Endothelial cell of umbilical vein (primary cell): ENCODE results near the gene MYCBP2. TPM values are rescaled to one million over a fixed set of nuclear protein-coding genes. Genes with fewer than 3 reads are reported as not detected.

Experiments used
- BruUV-seq: library from RNA; stranded (reverse); fragments of 400-500 nt; replicated peaks from 2 replicates; lab custom pipeline; 2021; lab: Mats Ljungman, UMichigan
- CTCF ChIA-PET: fragments of 300-600, 350-600 bp; sonication (Branson Sonifier 250); formaldehyde crosslinking; loops from one replicate; lab custom pipeline; 2021; ENCODE audit warnings: antibody characterized with exemption, inconsistent platforms; lab: Charles Lee
- POLR2A ChIA-PET: fragments of 300-600, 350-600 bp; sonication (Branson Sonifier 250); formaldehyde crosslinking; loops from one replicate; lab custom pipeline; 2021; ENCODE audit warnings: antibody characterized with exemption, inconsistent platforms; lab: Charles Lee
- DNase-seq: peaks from one replicate; pipeline ENCODE4 v3.0.0-alpha.2; 2011; ENCODE audit warnings: low read depth, low spot score
- FAIRE-seq: peaks from 2 replicates; lab custom pipeline; 2011; peaks lifted over from hg19 to GRCh38; lab: Jason Lieb, UNC
- H2AFZ ChIP-seq: 2 replicates; pipeline ENCODE4 v1.6.0; 2012; ENCODE audit warnings: low read depth, low read length, control low read depth, inconsistent platforms
- H3K27ac ChIP-seq: 2 replicates; pipeline ENCODE4 v1.5.1; 2011; ENCODE audit warnings: low read depth, mild to moderate bottlenecking, control low read depth, low read length, moderate library complexity; ENCODE audit not compliant: insufficient read depth
- H3K27me3 ChIP-seq, 2 experiments: 2 replicates each; pipeline versions ENCODE4 v1.6.0 to v1.6.1; 2011; ENCODE audit warnings: low read length in 2 of 2, mixed read lengths in 1 of 2; ENCODE audit not compliant: control insufficient read depth in 2 of 2, insufficient read depth in 2 of 2
- H3K36me3 ChIP-seq, 2 experiments: 2 replicates in 1 of 2; 3 replicates in 1 of 2; pipeline ENCODE4 v1.5.1; 2011; ENCODE audit warnings: low read length in 2 of 2, mild to moderate bottlenecking in 1 of 2, moderate library complexity in 1 of 2; ENCODE audit not compliant: control insufficient read depth in 2 of 2, insufficient read depth in 2 of 2; ENCODE audit errors: extremely low read depth in 1 of 2
- H3K4me1 ChIP-seq: 3 replicates; pipeline ENCODE4 v1.5.1; 2011; ENCODE audit warnings: mild to moderate bottlenecking, low read length; ENCODE audit not compliant: control insufficient read depth, insufficient read depth; ENCODE audit errors: extremely low read depth
- H3K4me2 ChIP-seq: 2 replicates; pipeline ENCODE4 v1.6.1; 2011; ENCODE audit warnings: low read length, control low read depth, mixed read lengths; ENCODE audit not compliant: insufficient read depth
- H3K4me3 ChIP-seq, 3 experiments: fragments of 200-600 bp in 1 of 3; sonication (generic), shearing (Covaris generic) in 1 of 3; replicated peaks in 1 of 3; 2 replicates each; pipeline ENCODE4 v1.5.1; 2011 to 2016; ENCODE audit warnings: control low read depth in 3 of 3, low read length in 3 of 3, mild to moderate bottlenecking in 2 of 3, inconsistent platforms in 1 of 3, low read depth in 1 of 3, moderate library complexity in 1 of 3; ENCODE audit not compliant: insufficient read depth in 1 of 3
- H3K79me2 ChIP-seq: 2 replicates; pipeline ENCODE4 v1.6.0; 2012; ENCODE audit warnings: low read length, inconsistent platforms; ENCODE audit not compliant: control insufficient read depth, insufficient read depth
- H3K9ac ChIP-seq: replicated peaks from 2 replicates; pipeline ENCODE3; 2011; ENCODE audit warnings: low read length, control low read depth; ENCODE audit not compliant: insufficient read depth; ENCODE audit errors: extremely low read depth
- H3K9me1 ChIP-seq: replicated peaks from 3 replicates; pipeline ENCODE4 v1.6.0; 2011; ENCODE audit warnings: mild to moderate bottlenecking, low read length; ENCODE audit not compliant: control insufficient read depth, insufficient read depth; ENCODE audit errors: extremely low read depth
- H3K9me3 ChIP-seq: replicated peaks from 2 replicates; pipeline ENCODE4 v1.5.1; 2012; ENCODE audit warnings: low read length, inconsistent platforms; ENCODE audit not compliant: control insufficient read depth, insufficient read depth
- H4K20me1 ChIP-seq: replicated peaks from 2 replicates; pipeline ENCODE3; 2011; ENCODE audit warnings: mild to moderate bottlenecking, low read length; ENCODE audit not compliant: control insufficient read depth, insufficient read depth; ENCODE audit errors: extremely low read depth
- CTCF ChIP-seq, 2 donors: IDR thresholded peaks; 1 replicate in 1 of 2; 2 replicates in 1 of 2; pipeline ENCODE4 v1.5.1; 2011; ENCODE audit warnings: low read length in 2 of 2, mild to moderate bottlenecking in 2 of 2, moderate library complexity in 2 of 2, control low read depth in 1 of 2, inconsistent platforms in 1 of 2, low read depth in 1 of 2; ENCODE audit not compliant: insufficient read depth in 1 of 2; ENCODE audit errors: extremely low read depth in 1 of 2
- EZH2 ChIP-seq: IDR thresholded peaks from 2 replicates; pipeline ENCODE4 v1.6.1; 2012; ENCODE audit warnings: borderline replicate concordance, low read depth, mild to moderate bottlenecking, moderate library complexity, low read length, inconsistent platforms; ENCODE audit not compliant: severe bottlenecking
- FOS ChIP-seq: IDR thresholded peaks from 2 replicates; pipeline ENCODE4 v1.6.1; 2011; ENCODE audit warnings: mild to moderate bottlenecking, low read length, moderate library complexity, borderline replicate concordance; ENCODE audit not compliant: insufficient read depth
- GATA2 ChIP-seq: IDR thresholded peaks from 2 replicates; pipeline ENCODE4 v1.7.0; 2011; ENCODE audit warnings: low read depth, mild to moderate bottlenecking, moderate library complexity, mixed read lengths, low read length; ENCODE audit not compliant: insufficient read length, insufficient read depth
- MYC ChIP-seq: IDR thresholded peaks from one replicate; pipeline ENCODE4 v1.6.1; 2011; ENCODE audit warnings: mild to moderate bottlenecking, low read depth, low read length
- POLR2A ChIP-seq: IDR thresholded peaks from 2 replicates; pipeline ENCODE4 v1.6.1; 2012; ENCODE audit warnings: low read depth, mild to moderate bottlenecking, control low read depth, low read length
- POLR2AphosphoS5 ChIP-seq: IDR thresholded peaks from 2 replicates; pipeline ENCODE4 v1.6.1; 2012; ENCODE audit warnings: low read depth, mild to moderate bottlenecking, control low read depth, low read length, moderate library complexity; ENCODE audit not compliant: insufficient read depth
- dilution Hi-C: fragments of 300-500 bp; cut with MboI; formaldehyde crosslinking; loops from one replicate; pipeline ENCODE4 v1.15.0; 2019; ENCODE audit warnings: low sequenced_read_pairs; ENCODE audit not compliant: extremely low pct_ligation_motif_present
- intact Hi-C: fragments of 100-400 bp; cut with micrococcal nuclease; formaldehyde crosslinking; loops from one replicate; pipeline ENCODE4 v1.10.0; 2022
- polyA plus RNA-seq, 4 experiments: library from polyadenylated mRNA; depleted of rRNA in 3 of 4; stranded (reverse) in 3 of 4; unstranded in 1 of 4; fragments of >200 nt; gene quantifications; 2 replicates each; pipeline versions ENCODE4 v1.2.1 to v1.2.3, GENCODE V29; 2011 to 2012; ENCODE audit warnings: missing spikeins in 1 of 4
- total RNA-seq: library from RNA; stranded (reverse); gene quantifications from 2 replicates; pipeline ENCODE4 v1.2.3, GENCODE V29; 2021
- TF ChIP-seq, protein P1 (sequence below): IDR thresholded peaks from 2 replicates; pipeline ENCODE4 v1.6.1; 2011; ENCODE audit not compliant: insufficient read depth, insufficient read length

The MYCBP2 gene
- total and polyA plus RNA-seq, 2 donors (not counting 3 experiments of a cell fraction or from before 2014, with no cell fraction given): 30.5 to 89.8 TPM

GRCh38 chr13:77360032-77360685 is 33.3 kb upstream of the MYCBP2 start:
- TF ChIP-seq POLR2A (no peak), EZH2 (no peak), GATA2 (no peak), FOS (no peak), CTCF (IDR thresholded peaks at IDR 0.05; ENCODE audit: extremely low read depth in 1 of 2, insufficient read depth in 1 of 2, low read depth in 1 of 2, low read length in 2 of 2) (no peak), POLR2AphosphoS5 (no peak), MYC (no peak)
- TF ChIP-seq, protein P1, sequence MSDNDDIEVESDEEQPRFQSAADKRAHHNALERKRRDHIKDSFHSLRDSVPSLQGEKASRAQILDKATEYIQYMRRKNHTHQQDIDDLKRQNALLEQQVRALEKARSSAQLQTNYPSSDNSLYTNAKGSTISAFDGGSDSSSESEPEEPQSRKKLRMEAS: no peak
- H3K27me3 ChIP-seq: peaks cover 0 to 2% of the 10 kb centered on the region in 2 experiments

More at GRCh38 chr13:77360032-77360685, 33.3 kb upstream of the MYCBP2 start:
- intact Hi-C loops (no loop called here), dilution Hi-C loops (no loop called here)
- DNase-seq (no peak), FAIRE-seq (no peak)
- CTCF ChIA-PET: no interaction called here
- Histone ChIP-seq H3K27ac (no peak overlapping the region), H2AFZ (no peak overlapping the region), H3K9me1 (no peaks in the 10 kb centered on the region), H3K9ac (no peak overlapping the region), H3K4me1 (no peaks in the 10 kb centered on the region), H4K20me1 (no peaks in the 10 kb centered on the region), H3K9me3 (no peaks in the 10 kb centered on the region), H3K79me2 (no peaks in the 10 kb centered on the region), H3K4me3 (no peak overlapping the region), H3K4me2 (no peak overlapping the region), H3K36me3 (no peaks in the 10 kb centered on the region)
- POLR2A ChIA-PET: no interaction called here
- BruUV-seq: no TSS peak
